GM21447 (cell line): ENCODE measurements around the gene B4GALNT2.
"Not testable (repeated sequence)": the region's sequence is repeated elsewhere in the genome, so short reads cannot be mapped to it uniquely, and the experiment has no call there.

Experiments used
- ATAC-seq: cut with Tn5 transposase; IDR thresholded peaks from one replicate; pipeline ENCODE4 v1.9.1; 2021; ENCODE audit not compliant: unreplicated experiment

The B4GALNT2 gene

DNA sequence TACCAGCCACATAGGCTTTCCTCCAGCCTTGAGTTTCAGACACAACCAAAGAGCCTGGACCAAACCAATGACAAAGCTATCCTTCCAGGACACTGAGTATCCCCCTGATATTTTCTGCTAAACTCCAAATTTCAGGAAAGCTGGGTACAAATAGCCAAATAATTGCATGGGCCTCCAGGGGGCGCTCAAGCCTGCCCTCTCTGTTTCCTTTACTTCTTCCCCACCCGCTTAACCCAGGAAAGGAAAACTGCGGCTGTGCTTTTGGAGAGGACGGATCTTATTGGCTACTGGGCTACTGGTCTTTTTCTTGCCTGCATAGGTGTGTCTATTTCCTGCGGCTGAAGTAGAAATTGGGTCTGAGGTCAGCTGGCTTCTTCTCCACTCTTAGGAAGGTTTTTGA is 47.7 kb downstream of the B4GALNT2 start:
- no peak for ATAC-seq

DNA sequence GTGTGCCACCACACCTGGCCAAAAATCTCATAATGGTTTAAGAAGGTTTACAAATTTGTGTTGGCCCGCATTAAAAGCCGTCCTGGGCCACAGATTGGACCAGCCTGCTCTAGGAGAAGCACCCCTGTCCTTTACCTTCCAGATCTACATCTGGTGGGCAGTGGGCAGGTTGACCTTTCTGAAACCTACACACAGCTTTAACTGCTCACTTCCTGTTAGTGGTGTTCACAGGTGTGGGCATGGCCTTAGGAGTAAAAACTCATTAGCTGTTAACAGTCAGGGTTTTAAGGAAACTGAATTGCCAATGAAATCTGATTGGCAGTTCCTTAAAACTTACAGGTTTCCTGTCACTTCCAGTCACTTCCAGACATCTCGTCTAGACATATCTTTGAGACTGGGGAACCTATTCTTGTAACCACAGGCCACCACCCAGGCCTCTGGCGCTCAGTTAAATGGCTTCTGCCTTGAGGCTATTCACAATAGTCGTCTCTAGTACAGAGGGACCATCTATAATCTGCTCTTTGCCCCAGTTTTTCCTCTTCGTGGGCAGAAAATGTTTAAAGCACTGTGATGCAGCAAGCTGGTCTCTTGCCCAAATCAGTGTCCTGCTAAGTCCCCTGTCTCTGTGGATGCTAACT is 48.5 kb downstream of the B4GALNT2 start:
- ATAC-seq, result no peak

DNA sequence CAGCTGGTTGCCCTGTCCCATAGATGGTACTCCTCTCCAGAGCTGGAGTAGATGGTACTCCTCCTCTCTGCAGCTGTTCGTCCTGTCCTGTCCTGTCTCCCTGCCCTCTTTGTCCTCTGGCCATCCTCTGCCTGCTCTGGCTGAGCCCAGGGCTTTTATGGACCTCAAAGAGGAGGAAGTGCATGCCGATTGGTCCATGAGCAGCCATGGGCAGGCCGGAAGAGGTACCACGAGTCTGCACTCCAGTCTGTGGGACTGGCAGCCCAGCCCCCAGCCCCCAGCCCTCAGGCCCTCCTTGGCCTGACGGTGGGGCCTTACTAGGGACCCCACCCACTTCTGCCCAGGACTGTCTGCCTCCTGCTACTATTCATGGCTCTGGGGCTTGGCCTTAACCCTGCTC is 50.8 kb downstream of the B4GALNT2 start:
- no peak for ATAC-seq

DNA sequence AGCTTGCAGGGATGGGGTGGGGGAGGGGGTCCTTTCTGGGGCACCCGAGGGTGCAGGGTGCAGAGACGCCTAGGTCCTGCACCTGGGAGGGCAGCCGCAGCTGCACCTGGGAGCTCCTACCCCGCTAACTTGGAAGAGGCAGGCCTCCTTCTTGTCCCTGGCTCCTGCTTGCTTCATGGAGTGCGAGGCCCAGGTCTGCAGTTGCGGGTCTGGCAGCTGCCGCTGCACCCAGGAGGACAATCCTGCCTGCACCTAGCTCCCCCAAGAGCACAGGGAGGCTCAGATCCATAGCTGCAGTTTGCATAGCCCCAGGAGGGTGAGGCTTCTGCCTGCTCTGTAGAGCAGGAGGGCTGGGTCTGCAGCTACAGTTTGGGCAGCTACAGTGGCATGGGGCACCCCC is 51.2 kb downstream of the B4GALNT2 start:
- no peak for ATAC-seq

DNA sequence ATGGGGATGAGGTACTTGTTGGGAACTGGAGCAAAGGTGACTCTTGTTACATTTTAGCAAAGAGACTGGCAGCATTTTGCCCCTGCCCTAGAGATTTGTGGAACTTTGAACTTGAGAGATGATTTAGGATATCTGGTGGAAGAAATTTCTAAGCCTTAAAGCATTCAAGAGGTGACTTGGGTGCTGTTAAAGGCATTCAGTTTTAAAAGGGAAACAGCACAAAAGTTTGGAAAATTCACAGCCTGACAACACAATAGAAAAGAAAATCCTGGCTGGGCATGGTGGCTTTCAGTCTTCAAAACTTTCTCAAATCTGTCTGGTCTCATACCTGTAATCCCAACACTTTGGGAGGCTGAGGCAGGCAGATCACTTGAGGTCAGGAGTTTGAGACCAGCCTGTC is 52.0 kb downstream of the B4GALNT2 start:
- ATAC-seq, result not testable (repeated sequence)

DNA sequence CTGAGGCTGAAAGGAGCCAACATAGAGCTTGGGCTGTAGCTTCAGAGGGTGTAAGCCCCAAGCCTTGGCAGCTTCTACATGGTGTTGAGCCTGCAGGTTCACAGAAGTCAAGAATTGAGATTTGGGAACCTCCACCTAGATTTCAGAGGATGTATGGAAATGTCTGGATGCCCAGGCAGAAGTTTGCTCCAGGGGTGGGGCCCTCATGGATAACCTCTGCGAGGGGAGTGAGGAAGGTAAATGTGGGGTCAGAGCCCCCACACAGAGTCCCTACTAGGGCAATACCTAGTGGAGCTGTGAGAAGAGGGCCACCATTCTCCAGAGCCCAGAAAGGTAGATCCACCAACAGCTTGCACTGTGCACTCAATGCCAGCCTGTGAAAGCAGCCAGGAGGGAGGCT is 52.8 kb downstream of the B4GALNT2 start:
- not testable (repeated sequence) for ATAC-seq

DNA sequence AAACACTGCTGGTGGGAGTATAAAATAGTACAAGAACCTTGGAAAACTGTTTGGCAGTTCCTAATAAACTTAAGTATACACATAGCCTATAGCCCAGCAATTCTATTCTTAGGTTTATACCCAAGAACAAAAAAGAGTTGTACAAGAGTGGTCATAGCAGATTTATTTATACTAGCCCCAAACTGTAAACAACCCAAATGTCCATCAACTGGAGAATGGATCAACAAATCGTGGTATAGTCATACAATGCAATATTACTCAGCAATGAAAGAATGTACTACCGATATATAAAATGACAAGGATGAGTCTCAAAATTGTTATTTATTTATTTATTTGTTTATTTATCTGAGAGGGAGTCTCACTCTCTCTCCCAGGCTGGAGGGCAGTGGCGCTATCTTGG is 54.7 kb downstream of the B4GALNT2 start:
- ATAC-seq, result no peak

DNA sequence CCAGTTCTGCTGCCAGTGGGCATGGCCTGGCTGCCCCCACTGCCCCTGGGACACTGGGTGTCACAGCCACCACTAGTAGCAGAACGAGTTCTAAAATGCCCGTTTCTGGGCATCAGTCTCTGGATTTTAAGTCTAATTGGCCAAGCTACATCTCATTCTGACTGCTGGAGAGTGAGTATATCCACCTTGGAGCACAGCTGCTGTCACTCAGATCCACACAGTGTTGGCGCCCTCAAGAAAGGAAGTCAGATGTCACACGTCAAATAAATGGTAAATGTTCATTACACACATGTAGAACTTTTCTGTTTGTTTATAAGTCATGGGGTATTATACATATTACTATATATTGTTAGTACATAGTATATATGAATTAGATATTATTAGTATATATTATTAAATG is 58.4 kb downstream of the B4GALNT2 start:
- no peak for ATAC-seq

DNA sequence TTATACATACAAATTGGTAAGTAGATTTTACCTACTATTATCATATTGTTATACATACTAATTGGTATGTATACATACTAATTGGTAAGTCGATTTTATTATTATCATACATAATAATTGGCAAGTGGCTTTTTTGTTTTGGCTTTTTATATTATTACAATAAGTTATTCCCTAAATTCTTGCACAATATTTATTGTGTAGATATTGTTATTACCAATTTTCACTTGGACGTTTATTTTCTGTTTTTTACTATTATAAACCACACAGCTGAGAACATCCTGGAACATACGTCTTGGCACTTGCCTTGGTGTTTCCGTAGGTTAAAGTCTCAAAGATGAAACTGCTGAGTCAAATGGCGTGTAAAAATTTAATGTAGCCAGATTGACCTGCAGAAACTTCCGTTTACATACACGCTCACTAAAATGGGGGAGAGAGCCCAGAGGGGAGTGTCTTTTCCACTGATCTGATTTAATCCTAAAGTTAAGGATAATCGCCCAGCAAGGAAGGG is 58.9 kb downstream of the B4GALNT2 start:
- peak; percentile 3 for ATAC-seq

DNA sequence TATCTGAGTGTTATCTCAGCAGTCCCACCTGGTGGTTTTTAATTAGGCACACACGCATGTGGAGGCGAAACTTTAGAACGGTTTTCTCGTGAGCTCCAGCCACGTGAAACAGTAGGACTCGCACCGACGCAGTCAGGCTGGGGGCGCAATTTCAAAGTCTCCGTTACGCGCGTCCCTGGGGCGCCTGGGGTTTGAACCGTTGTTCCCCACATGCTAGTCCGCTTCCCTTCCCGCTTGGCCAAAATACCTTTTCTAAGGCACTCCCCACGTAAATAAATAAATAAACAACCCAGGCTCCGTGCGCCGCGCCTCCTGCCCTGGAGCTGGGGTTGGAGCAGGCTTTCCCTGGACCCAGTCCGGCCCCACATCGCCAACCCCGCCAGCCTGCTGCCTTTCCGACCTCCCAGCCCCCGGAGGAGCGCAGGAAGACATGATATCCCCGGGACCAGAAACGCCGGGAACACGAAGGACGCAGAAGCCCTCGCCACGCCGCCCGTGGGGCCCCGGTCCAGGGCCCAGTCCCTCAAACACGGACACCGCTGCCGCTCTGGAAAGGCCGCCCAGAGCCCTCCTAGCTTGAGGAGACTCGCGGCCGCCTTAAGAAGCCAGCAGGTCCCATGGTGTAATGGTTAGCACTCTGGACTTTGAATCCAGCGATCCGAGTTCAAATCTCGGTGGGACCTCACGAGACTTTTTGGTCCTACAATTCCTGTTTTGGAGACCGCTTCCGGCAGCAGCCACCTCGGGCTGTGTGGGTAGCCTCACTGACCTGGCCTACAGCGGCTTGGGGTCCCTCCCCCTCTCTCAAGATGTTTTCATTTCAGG is 59.6 kb downstream of the B4GALNT2 start:
- peak; percentile 39 for ATAC-seq

DNA sequence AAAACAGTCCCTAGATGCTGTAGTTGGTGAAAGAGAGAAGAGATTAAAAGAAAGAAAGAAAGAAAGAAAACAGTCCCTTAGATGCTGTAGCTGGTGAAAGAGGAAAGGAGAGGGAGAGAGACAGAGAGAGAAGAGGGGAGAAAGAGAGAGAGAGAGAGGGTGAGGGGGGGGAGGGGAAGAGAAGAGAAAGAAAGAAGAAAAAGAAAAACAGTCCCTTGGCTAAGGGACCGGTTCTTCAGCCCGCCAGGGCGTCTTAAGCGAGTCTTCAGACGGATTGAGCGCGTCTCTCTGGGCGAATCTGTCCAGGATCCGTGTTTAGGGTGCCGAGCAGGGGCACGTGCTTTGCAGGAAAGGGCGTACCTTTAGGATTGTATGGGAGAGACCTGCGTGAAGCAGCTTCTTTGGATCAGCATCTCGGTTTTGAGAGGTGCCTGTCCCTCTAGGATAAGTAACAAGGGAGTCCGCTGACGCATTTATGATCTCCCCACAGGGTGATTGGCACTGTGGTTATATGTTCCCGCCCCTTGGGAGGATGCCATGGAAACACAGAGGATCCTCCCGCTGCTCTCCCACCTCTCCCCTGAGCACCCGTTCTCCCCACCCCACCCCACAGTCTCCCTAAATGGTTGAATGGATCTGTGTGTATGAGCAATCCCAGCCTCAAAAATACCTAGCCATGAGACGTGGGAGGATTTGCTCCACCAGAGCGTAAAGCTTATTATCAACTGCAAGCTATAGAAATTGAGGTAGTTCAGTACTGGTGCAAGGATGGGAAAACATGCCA is 61.1 kb downstream of the B4GALNT2 start:
- ATAC-seq, result no peak

DNA sequence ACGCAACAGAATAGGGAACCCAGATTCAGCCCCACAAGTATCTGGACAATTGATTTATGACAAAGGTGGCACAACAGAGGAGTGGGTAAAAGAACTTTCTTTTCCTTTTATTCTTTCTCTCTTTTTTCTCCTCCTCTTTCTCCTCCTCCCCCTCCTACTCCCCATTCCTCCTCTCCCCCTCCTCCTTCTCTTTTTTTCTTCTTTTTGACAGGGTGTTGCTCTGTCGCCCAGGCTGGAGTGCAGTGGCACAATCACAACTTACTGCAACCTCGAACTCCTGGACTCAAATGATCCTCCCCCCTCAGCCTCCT is 61.7 kb downstream of the B4GALNT2 start:
- ATAC-seq, result no peak

DNA sequence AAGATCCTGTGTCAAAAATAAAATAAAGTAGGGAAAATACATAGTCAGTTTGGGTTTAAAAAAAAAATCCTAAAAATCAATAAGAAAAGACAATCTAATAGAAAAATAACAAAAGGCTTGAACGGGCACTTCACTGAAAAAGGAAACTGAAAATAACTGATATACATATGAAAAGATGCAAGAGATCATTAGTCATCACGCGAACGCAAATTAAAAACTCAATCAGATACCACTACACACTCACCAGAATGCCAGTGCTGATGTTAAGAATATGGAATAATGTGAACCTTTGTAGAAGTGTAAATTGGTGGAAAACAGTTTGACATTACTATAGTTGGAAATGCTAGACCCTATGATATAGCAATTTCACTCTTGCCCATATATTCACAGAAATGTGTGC is 63.2 kb downstream of the B4GALNT2 start:
- ATAC-seq, result no peak

DNA sequence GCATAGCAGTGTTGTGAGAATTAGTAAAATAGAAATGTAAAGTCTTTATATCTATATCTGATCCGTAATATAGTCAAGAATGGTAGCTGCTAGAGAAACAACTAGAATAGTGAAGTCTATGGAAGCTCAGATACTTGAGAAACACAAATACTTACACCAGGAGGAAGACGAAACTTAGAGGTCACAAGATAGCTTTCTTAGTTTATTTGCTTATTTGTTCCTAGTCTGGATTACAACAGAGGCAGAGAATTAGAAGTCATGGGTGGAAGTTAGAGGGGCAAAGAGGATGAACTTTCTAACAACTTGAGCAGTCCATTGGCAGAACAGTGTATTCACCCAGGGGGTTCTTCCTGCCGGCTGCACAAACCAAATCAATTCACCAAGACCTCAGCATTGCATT is 64.0 kb downstream of the B4GALNT2 start:
- no peak for ATAC-seq

DNA sequence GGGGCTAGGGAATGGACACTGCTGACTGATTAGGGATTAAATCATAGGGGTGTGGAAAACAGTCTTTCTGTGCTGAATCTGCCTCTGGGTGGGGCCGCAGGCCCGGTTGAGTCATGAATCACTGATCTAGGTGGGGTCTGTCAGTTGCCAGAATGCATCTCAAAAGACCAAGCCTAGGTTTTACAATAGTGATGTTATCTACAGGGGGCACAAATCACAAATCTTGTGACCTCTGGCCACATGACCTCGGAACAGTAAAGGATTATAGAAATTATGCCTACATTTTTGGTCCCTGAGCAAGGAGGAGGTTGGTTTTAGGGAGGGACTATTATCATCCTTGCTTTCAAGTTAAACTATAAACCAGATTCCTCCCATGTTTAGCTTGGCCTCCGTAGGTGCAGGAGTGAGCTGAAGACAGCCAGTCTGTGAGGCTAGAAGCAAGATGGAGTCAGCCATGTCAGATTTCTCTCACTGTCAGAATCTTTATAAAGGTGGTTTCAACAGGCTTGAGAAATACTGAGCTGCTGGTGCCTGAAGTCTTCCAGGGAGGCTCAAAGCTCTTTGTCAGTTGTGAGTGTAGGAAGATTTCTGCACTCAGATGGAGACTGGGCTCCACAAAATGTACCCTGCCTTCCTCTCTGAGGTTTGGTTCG is 64.9 kb downstream of the B4GALNT2 start:
- ATAC-seq, result no peak

DNA sequence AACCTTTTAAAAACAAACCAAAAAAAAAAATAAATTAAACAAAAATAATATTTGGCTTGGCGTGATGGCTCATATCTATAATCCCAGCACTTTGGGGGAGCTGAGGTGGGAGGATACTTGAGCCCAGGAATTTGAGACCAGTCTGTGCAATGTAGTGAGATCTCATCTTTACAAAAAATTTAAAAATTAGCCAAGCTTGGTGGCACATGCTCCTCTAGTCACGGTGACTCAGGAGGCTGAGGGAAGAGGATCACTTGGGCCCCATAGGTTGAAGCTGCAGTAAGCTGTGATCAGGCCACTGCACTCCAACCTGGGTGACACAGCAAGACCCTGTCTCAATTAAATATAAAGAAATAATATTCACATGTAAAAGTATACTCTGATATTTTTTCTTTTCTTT is 65.6 kb downstream of the B4GALNT2 start:
- ATAC-seq, result no peak

DNA sequence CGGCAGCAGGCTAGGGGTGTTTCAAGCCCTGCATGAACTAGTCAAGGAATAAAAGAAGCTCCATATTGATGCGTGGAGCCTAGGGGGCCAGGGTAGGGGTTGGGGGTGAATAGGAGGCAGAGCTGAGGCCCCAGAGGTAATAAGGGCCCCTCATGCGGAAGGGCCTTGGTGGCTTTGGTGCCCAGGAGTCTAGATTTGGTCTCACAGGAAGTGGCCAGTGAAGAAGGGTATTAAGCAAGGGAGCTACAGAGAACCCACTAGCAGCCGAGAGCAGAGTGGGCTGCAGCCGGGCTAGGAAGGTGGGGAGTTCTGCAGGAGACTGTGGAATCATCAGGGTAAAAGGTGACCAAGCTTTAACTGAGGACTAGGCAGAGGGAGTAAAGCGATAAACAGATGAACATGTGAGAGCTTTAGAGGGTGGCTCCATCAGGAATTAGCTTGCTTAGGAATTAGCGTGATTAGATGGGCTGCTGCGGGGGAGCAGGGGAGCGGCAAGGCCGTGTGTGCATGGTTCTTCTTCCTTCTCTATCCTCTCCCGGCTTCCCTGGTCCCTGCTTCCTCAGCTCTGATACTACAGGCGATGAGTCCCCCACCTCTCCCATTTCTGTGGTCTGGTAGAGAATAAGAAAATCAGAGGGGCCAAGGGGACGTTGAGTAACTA is 68.0 kb downstream of the B4GALNT2 start:
- ATAC-seq, result no peak

DNA sequence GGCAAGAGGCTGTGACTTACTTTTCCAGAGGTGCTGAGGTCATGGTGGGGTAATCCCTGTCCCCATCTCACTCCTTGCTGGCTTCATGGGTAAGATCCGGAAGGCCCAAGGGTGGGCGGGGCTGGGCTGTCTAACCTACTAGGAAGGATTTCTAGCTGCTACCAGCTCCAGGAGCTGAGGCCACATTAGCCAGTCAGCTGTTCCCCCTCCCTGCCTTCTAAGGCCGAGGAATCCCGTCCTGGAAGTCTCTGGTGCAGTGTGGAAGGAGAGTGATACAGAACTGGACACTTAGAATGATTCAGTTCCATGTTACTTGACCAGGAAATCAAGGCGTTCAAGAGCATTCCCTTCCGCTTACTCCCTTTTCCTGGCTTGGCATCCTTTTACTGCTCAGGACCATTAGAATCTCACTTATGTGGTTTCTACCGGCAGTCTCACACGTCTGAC is 68.9 kb downstream of the B4GALNT2 start:
- no peak for ATAC-seq

DNA sequence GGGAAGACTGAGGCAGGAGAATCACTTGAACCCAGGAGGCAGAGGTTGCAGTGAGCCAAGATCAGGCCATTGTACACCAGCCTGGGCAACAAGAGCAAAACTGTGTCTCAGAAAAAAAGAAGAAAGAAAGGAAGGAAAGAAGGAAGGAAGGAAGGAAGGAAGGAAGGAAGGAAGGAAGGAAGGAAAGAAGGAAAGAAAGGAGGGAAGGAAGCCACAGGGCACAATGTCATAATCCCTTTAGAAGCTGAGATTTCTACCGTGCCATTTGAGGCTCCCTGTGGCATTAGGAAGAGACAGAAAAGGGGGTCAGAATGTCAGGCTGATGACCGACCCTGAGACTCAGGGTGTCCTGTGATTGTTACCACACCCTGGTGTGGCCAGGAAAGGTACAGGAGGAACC is 71.2 kb downstream of the B4GALNT2 start:
- no peak for ATAC-seq

DNA sequence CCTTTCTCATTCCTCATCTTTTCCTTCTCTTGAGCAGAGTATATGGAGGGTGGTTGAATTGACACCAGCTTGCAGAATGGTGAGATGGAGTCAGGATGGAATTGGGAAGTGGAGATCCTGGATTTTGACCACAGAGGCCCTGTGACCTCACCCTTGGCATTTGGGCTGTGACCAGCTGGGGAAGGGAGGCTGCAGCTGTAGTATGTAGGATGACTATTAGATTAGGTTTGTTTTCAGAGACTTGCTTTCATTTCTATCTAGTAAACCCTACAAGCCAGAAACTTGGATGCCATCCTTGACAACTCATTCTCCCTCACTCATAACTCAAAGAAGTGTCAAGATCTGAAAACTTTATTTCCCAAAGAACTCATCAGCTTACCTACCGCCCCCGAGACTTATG is 71.9 kb downstream of the B4GALNT2 start:
- no peak for ATAC-seq

DNA sequence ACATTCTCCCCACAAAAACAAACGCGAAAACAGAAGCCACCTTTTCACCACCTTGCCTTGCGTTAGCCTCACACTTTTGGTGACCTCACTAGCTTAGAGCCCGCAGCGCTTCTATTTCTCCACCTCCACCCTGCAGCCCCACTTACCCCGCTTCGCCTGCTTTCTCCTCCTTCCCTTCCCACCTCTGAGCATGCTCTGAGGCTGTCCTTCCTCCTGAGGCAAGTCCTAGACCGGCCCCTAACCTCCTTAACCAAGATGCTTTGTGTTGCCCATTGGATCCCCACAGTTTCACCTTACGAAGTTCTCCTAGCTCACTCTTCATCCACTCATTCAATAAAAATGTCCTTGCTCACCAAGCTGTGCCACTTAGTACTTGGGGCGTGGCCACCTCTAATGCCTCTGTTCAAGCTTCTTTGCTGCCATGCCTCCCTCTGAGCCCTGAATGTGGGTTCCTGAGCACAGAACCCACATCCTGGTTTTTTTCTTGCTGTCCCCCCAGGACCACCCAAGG is 76.5 kb downstream of the B4GALNT2 start:
- ATAC-seq, result no peak
